Small intestine (tissue), 16 donors: ENCODE results near the gene DNAJC24. TPM values are rescaled to one million over a fixed set of nuclear protein-coding genes. Genes with fewer than 3 reads are reported as not detected.
"Not testable (repeated sequence)": the region's sequence is repeated elsewhere in the genome, so short reads cannot be mapped to it uniquely, and the experiment has no call there.

Source experiments
- DNase-seq, 2 donors: peaks; one replicate each; pipeline versions ENCODE4 v3.0.0 to v3.0.0-alpha.2; 2013
- FAIRE-seq: peaks from 2 replicates; lab custom pipeline; 2012; peaks lifted over from hg19 to GRCh38; lab: Jason Lieb, UNC
- H3K27ac ChIP-seq, 3 donors: one replicate each; pipeline ENCODE4 v1.5.1; 2013; ENCODE audit warnings: low read length in 2 of 3, mild to moderate bottlenecking in 2 of 3, control low read depth in 1 of 3, inconsistent platforms in 1 of 3, low read depth in 1 of 3, moderate library complexity in 1 of 3
- H3K27me3 ChIP-seq, 3 donors: one replicate each; pipeline ENCODE4 v1.6.1; 2013; ENCODE audit warnings: low read length in 3 of 3, inconsistent platforms in 1 of 3; ENCODE audit not compliant: control insufficient read depth in 3 of 3, insufficient read depth in 3 of 3
- H3K36me3 ChIP-seq, 3 donors: one replicate each; pipeline ENCODE4 v1.6.1; 2013; ENCODE audit warnings: low read length in 3 of 3, inconsistent platforms in 1 of 3, low read depth in 1 of 3, mild to moderate bottlenecking in 1 of 3, moderate library complexity in 1 of 3; ENCODE audit not compliant: control insufficient read depth in 3 of 3, insufficient read depth in 2 of 3
- H3K4me1 ChIP-seq, 3 donors: one replicate each; pipeline ENCODE4 v1.6.1; 2013; ENCODE audit warnings: low read length in 2 of 3, inconsistent platforms in 1 of 3, low read depth in 1 of 3, mild to moderate bottlenecking in 1 of 3, moderate library complexity in 1 of 3; ENCODE audit not compliant: control insufficient read depth in 3 of 3, insufficient read depth in 2 of 3
- H3K4me3 ChIP-seq, 3 donors: one replicate each; pipeline ENCODE4 v1.5.1; 2013; ENCODE audit warnings: low read length in 3 of 3, control low read depth in 1 of 3, inconsistent platforms in 1 of 3, low read depth in 1 of 3, mild to moderate bottlenecking in 1 of 3, moderate library complexity in 1 of 3
- H3K9me3 ChIP-seq, 2 donors: one replicate each; pipeline ENCODE4 v1.6.1; 2013; ENCODE audit warnings: low read depth in 1 of 2, low read length in 1 of 2; ENCODE audit not compliant: control insufficient read depth in 2 of 2, insufficient read depth in 1 of 2
- WGBS, 3 donors: extraction: QIAGEN DNeasy Blood & Tissue Kit; methylation state at CpG; one replicate each; pipeline ENCODE4 v1.1.7; 2013; 5-methylcytosine and 5-hydroxymethylcytosine counted together
- long read RNA-seq, 10 donors: transcript quantifications; one replicate each; lab custom pipeline, GENCODE V29; 2026
- polyA plus RNA-seq, 4 donors: library from polyadenylated mRNA; stranded (reverse) in 3 of 4; unstranded in 1 of 4; fragments of 200-250 nt in 3 of 4; fragments of 120-200 nt in 1 of 4; gene quantifications; one replicate each; pipeline versions ENCODE4 v1.2.1 to v1.2.3, GENCODE V29; 2013
- donor health status: healthy with polysubstance abuse.
- donor health status: control.
- donor health status: control.
- donor health status: Bipolar disorder and iron deficiency.
- donor health status: healthy.

Gene DNAJC24, protein sequence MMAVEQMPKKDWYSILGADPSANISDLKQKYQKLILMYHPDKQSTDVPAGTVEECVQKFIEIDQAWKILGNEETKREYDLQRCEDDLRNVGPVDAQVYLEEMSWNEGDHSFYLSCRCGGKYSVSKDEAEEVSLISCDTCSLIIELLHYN
- 10 to 100 TPM in 1 of 4 donors, 1 to 10 TPM in 3; 3.1 to 15.0 (median 4.4) TPM for polyA plus RNA-seq
- long read RNA-seq, donor 1, partial matches to known transcripts: 37 of 99 reads
- long read RNA-seq, donor 1, other reads (novel, unspliced or antisense): 57 of 99 reads
- long read RNA-seq, donor 2, partial matches to known transcripts: 0 of 5 reads
- long read RNA-seq, donor 2, other reads (novel, unspliced or antisense): 5 of 5 reads
- long read RNA-seq, donor 3, partial matches to known transcripts: 0 of 4 reads
- long read RNA-seq, donor 3, other reads (novel, unspliced or antisense): 0 of 4 reads
- long read RNA-seq, donor 4: 0 reads
- long read RNA-seq, donor 5, partial matches to known transcripts: 0 of 1 reads
- long read RNA-seq, donor 5, other reads (novel, unspliced or antisense): 0 of 1 reads
- long read RNA-seq, donor 6, partial matches to known transcripts: 0 of 38 reads
- long read RNA-seq, donor 6, other reads (novel, unspliced or antisense): 37 of 38 reads
- long read RNA-seq, donor 7: 0 reads
- long read RNA-seq, donor 8: 0 reads
- long read RNA-seq, donor 9, partial matches to known transcripts: 0 of 1 reads
- long read RNA-seq, donor 9, other reads (novel, unspliced or antisense): 0 of 1 reads
- long read RNA-seq, donor 10, partial matches to known transcripts: 32 of 64 reads
- long read RNA-seq, donor 10, other reads (novel, unspliced or antisense): 31 of 64 reads

DNA sequence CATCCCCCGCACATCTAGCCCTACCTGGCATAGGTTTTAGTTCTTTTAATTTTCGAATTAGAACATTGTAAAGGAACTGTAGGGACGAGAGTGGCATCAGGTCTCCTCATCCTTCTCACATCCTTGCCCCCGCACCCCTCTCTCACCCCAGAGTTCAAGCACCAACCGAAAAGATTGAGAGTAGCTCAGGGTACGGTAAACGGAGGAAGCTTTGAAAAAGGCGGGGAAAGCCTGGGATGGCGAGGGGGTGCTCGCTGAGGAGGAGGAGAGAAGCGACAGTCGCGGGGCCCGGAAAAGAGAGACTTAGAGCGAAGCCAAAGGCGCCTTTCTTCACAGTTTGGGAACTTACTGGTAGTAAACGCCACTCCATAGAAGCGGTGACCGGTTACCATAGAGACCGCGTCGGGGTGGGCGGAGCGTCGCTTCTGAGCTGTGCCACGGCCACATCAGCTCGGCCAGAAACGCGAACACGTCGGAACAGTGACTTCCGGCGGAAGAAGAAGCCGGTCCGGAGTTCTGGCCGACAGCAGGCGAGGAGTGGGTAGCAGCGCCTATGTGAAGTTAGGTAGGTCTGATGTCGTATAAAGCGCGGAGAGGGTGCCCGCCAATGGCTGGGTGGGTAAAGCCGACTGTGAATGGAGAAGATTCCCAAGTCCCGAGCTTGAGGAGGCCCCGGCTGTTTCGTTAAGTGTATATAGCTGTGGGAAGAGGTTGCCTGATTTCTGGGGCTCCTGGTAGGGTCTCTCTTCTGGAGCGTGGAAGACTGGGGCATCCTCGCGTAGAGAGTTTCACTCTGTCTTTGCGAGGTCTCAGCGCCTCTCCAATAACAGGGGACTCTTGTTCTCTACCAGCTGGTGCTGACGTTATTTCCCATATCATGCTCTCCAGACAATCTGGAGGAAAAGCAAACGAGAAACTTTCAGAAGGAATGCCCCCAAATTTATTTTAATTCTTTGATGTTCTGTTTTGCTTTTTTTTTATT is at the start of gene DNAJC24, which contains the start of gene DCDC1:
TSS of gene DNAJC24 (plus strand) at position 513 of the 982 bp plus-strand sequence. CDS start 889 bp downstream, outside the sequence.
TSS of gene DCDC1 (minus strand) at position 392 of the 982 bp plus-strand sequence. CDS start 41,459 bp downstream, outside the sequence.
- H3K4me3 ChIP-seq: peak within 1 kb of the TSS; percentile 66 to 92 (median 88)
- H3K27me3 ChIP-seq: no peaks in the 10 kb centered on the region
- H3K36me3 ChIP-seq: peaks cover 0 to 2% (median 0%) of the 10 kb centered on the region in 3 donors
- 1% methylated on average over 53 of the region's 53 CpGs for WGBS, 3 donors
- H3K4me1 ChIP-seq: no peaks in the 10 kb centered on the region
- DNase-seq (peak; percentile 92 to 97), FAIRE-seq (no peak)
- no peaks in the 10 kb centered on the region for H3K9me3 ChIP-seq
- peak within 1 kb of the TSS; percentile 60 to 94 (median 83) for H3K27ac ChIP-seq

DNA sequence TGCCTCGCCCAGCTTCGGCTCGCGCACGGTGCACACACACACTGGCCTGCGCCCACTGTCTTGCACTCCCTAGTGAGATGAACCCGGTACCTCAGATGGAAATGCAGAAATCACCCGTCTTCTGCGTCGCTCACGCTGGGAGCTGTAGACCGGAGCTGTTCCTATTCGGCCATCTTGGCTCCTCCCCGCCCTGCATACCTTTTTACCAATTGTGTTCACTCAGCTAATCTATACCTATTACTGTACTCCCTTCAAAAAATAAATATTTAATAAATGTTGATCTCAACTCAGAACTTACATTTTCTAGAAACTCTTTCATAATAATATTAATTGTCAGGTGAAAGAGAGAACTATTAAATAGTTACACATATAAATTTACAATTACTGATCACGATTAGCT is 48.2 kb upstream of the DNAJC24 start:
- not testable (repeated sequence) for FAIRE-seq, H3K4me1 ChIP-seq, H3K9me3 ChIP-seq, H3K27ac ChIP-seq, H3K27me3 ChIP-seq, H3K4me3 ChIP-seq, H3K36me3 ChIP-seq, DNase-seq
- WGBS, 3 donors: 93 to 94% (median 94%) methylated on average over 15 of the region's 15 CpGs

DNA sequence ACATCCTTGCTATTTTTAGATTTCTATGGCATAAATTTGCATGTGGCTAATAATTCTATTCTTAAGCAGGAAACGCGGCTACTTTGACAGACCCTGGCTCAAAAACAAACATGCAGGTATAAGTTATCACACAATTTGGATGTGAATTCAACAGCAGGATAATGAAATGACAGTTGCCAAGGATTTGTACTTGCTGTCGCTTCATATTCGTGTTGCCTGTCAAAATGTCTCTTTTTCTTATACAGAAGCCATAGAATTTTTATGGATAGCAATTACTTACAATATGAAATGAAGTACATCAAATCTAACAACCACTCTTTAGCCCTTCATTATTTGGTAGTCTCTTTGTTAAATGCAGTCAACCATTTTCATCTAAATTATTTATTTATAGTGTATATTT is 46.5 kb upstream of the DNAJC24 start:
- DNase-seq (no peak), FAIRE-seq (no peak)
- no peaks in the 10 kb centered on the region for H3K27me3 ChIP-seq
- no peaks in the 10 kb centered on the region for H3K9me3 ChIP-seq
- no peak overlapping the region for H3K4me3 ChIP-seq
- H3K4me1 ChIP-seq: no peaks in the 10 kb centered on the region
- H3K27ac ChIP-seq: no peak overlapping the region
- 86 to 89% (median 88%) methylated on average over 4 of the region's 4 CpGs for WGBS, 3 donors
- H3K36me3 ChIP-seq: no peaks in the 10 kb centered on the region

DNA sequence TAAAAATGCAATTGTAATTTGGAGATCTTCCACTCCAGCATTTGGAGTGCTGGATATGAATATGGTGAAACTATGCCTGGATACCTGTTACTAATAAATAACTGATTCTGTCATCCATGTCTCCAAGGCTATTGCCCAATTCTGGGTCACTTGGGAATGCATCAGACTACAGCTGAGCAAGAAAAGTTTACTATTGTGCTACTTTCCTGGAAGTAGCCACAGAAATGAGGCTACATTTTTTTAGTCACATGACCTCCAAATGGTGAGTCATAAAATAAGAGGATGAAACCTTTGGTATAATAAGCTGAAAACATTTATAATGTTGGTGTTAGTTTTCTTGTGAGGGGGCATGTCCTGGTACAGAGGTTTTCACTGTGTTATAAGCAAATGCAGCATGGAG is 44.5 kb upstream of the DNAJC24 start:
- H3K36me3 ChIP-seq: no peaks in the 10 kb centered on the region
- FAIRE-seq: no peak
- H3K27ac ChIP-seq: no peak overlapping the region

DNA sequence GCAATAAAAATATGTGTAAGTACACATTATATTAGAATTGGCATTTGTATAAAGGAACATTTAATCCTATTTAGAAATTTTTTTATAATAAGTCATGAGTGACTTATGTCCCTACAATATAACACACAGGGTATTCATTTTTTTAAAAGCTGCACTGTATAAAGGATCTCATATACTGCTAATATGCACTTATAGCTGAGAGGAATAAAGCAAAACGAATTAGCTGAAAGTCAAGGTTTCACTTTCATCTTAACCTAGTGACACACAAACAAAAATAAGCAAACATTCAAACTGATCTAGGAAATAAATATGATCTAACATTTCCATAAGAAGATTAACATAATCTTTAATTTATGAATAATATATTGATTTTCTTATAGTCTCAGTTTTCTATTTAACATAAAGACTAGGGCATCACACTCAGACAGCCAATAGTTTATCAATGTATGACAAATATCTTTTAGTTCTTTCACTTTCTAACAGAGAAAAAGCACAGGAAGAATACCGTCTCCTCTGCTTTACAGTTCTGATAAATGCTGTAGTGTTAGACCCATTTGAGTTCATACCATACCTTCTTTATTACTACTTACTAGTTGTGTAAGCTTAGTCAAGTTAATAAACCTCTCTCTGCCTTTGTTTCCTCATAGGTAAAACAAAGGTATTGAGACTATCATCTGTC is 43.1 kb upstream of the DNAJC24 start:
- H3K9me3 ChIP-seq: no peaks in the 10 kb centered on the region
- no peak overlapping the region for H3K4me3 ChIP-seq
- WGBS, 3 donors: 14 to 37% (median 19%) methylated on average over 2 of the region's 2 CpGs
- H3K27ac ChIP-seq: no peak overlapping the region
- no peak for FAIRE-seq
- no peaks in the 10 kb centered on the region for H3K4me1 ChIP-seq
- DNase-seq: no peak
- H3K36me3 ChIP-seq: no peaks in the 10 kb centered on the region
- no peaks in the 10 kb centered on the region for H3K27me3 ChIP-seq

More for the DNA sequence above, 44.5 kb upstream of the DNAJC24 start:
- Histone ChIP-seq H3K27me3 (no peaks in the 10 kb centered on the region), H3K4me3 (no peak overlapping the region), H3K4me1 (no peaks in the 10 kb centered on the region), H3K9me3 (no peaks in the 10 kb centered on the region)
- no peak for DNase-seq

DNA sequence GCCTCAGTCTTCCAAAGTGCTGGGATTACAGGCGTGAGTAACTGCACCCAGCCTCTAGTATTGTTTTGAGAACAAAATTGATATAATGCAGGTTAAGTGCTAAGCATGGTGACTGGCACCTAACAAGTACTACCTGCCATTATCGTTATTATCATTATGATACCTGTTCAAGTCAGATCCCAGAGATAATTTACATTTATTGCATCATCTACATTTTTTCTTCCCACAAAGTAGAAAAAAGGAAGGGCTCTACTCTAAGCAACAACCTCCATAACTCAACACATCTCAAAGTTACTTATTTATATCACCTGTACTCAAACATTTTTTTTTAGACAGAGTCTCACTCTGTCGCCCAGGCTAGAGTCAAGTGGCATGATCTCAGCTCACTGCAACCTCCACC is 42.2 kb upstream of the DNAJC24 start:
- H3K9me3 ChIP-seq: no peaks in the 10 kb centered on the region

DNA sequence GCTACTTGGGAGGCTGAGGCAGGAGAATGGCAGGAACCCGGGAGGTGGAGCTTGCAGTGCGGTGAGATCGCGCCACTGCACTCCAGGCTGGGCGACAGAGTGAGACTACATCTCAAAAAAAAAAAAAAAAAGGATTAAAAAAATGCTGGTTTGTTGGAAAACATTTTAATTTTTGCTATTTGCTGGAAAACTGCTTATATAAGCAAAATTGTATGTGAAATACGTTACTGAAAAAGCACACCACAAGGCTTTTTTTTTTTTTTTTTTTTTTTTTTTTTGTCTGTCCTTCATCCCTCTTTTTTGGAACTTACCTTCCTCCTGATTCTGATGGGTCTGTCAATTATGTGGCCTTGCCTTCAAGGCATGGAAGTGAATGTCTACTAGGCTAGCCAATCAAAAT is 41.0 kb upstream of the DNAJC24 start:
- Histone ChIP-seq H3K27me3 (no peaks in the 10 kb centered on the region), H3K27ac (no peak overlapping the region), H3K9me3 (no peaks in the 10 kb centered on the region), H3K4me1 (no peaks in the 10 kb centered on the region), H3K36me3 (no peaks in the 10 kb centered on the region), H3K4me3 (no peak overlapping the region)
- 90 to 95% (median 92%) methylated on average over 6 of the region's 6 CpGs for WGBS, 3 donors
- no peak for FAIRE-seq
- no peak for DNase-seq

More for the DNA sequence above, 42.2 kb upstream of the DNAJC24 start:
- Histone ChIP-seq H3K4me3 (no peak overlapping the region), H3K27ac (no peak overlapping the region), H3K36me3 (no peaks in the 10 kb centered on the region), H3K27me3 (no peaks in the 10 kb centered on the region), H3K4me1 (no peaks in the 10 kb centered on the region)
- no peak for FAIRE-seq
- 80 to 90% (median 89%) methylated on average over 3 of the region's 3 CpGs for WGBS, 3 donors
- no peak for DNase-seq
